RKO (cell line): ENCODE results near the gene PPP2R3B.

Source experiments
- DNase-seq: peaks from one replicate; pipeline ENCODE4 v3.0.0-alpha.2; 2016; ENCODE audit warnings: low spot score

PPP2R3B gene

GRCh38 chrX:370244-370962, 16.3 kb downstream of the PPP2R3B start:
- DNase-seq, result no peak

- no peak for DNase-seq
Observed at GRCh38 chrX:369563-370101, 17.1 kb downstream of the PPP2R3B start.

- DNase-seq, result no peak
Observed at GRCh38 chrX:368811-369562, 17.7 kb downstream of the PPP2R3B start.

GRCh38 chrX:367866-368265, 18.8 kb downstream of the PPP2R3B start:
- no peak for DNase-seq

- no peak for DNase-seq
Observed at GRCh38 chrX:367349-367748, 19.4 kb downstream of the PPP2R3B start.

GRCh38 chrX:363621-364375, 22.9 kb downstream of the PPP2R3B start:
- no peak for DNase-seq

GRCh38 chrX:362937-363620, 23.6 kb downstream of the PPP2R3B start:
- no peak for DNase-seq

GRCh38 chrX:362351-362750, 24.4 kb downstream of the PPP2R3B start:
- DNase-seq, result no peak

- no peak for DNase-seq
Observed at GRCh38 chrX:361231-362145, 25.2 kb downstream of the PPP2R3B start.

GRCh38 chrX:360496-361150, 26.1 kb downstream of the PPP2R3B start:
- no peak for DNase-seq

GRCh38 chrX:358651-359143, 28.0 kb downstream of the PPP2R3B start:
- no peak for DNase-seq

- DNase-seq, result peak; percentile 48
Observed at GRCh38 chrX:357693-358471, 28.8 kb downstream of the PPP2R3B start.

GRCh38 chrX:357035-357692, 29.5 kb downstream of the PPP2R3B start:
- DNase-seq, result no peak

GRCh38 chrX:356385-357034, 30.2 kb downstream of the PPP2R3B start:
- no peak for DNase-seq

- no peak for DNase-seq
Observed at GRCh38 chrX:355329-356050, 31.2 kb downstream of the PPP2R3B start.

GRCh38 chrX:353566-354535, 32.9 kb downstream of the PPP2R3B start:
- no peak for DNase-seq
